H9 (cell line): Measurements from ENCODE around the gene NHLRC4. TPM values are rescaled to one million over a fixed set of nuclear protein-coding genes. Genes with fewer than 3 reads are reported as not detected.

Experiments used
- DNase-seq: peaks from one replicate; pipeline ENCODE4 v3.0.0-alpha.2; 2017
- H2AFZ ChIP-seq: one replicate; pipeline ENCODE4 v1.6.1; 2013; ENCODE audit warnings: mild to moderate bottlenecking, low read length, control low read depth, moderate library complexity
- H2AK5ac ChIP-seq: 2 replicates; pipeline ENCODE4 v1.6.1; 2013; ENCODE audit warnings: low read length, control low read depth, mixed read lengths; ENCODE audit not compliant: insufficient read length
- H2BK120ac ChIP-seq: one replicate; pipeline ENCODE4 v1.6.1; 2013; ENCODE audit warnings: low read depth, mild to moderate bottlenecking, low read length, control low read depth, inconsistent platforms; ENCODE audit not compliant: poor library complexity, severe bottlenecking
- H2BK12ac ChIP-seq: 2 replicates; pipeline ENCODE4 v1.6.1; 2013; ENCODE audit warnings: low read length, control low read depth, mixed read lengths, low read depth; ENCODE audit not compliant: insufficient read length
- H2BK15ac ChIP-seq: 2 replicates; pipeline ENCODE4 v1.6.1; 2013; ENCODE audit warnings: low read depth, low read length, control low read depth
- H2BK20ac ChIP-seq: one replicate; pipeline ENCODE4 v1.6.1; 2013; ENCODE audit warnings: low read depth, mild to moderate bottlenecking, low read length, control low read depth, inconsistent platforms; ENCODE audit not compliant: poor library complexity, severe bottlenecking
- H2BK5ac ChIP-seq: 2 replicates; pipeline ENCODE4 v1.6.1; 2013; ENCODE audit warnings: low read length, control low read depth, mixed read lengths; ENCODE audit not compliant: insufficient read length
- H3K14ac ChIP-seq: 2 replicates; pipeline ENCODE4 v1.6.1; 2013; ENCODE audit warnings: low read length, control low read depth; ENCODE audit not compliant: insufficient read depth
- H3K18ac ChIP-seq: 2 replicates; pipeline ENCODE4 v1.6.1; 2013; ENCODE audit warnings: low read depth, mild to moderate bottlenecking, mixed read lengths, low read length, control low read depth; ENCODE audit not compliant: insufficient read length
- H3K23ac ChIP-seq: 2 replicates; pipeline ENCODE4 v1.6.1; 2013; ENCODE audit warnings: low read length, control low read depth, mixed read lengths, low read depth; ENCODE audit not compliant: insufficient read length
- H3K23me2 ChIP-seq: 2 replicates; pipeline ENCODE4 v1.6.1; 2013; ENCODE audit warnings: low read depth, mild to moderate bottlenecking, mixed read lengths, low read length, control low read depth; ENCODE audit not compliant: insufficient read length, poor library complexity, severe bottlenecking
- H3K27ac ChIP-seq: 2 replicates; pipeline ENCODE4 v1.5.1; 2013; ENCODE audit warnings: low read length, control low read depth, mixed read lengths, low read depth; ENCODE audit not compliant: insufficient read length
- H3K27me3 ChIP-seq: 2 replicates; pipeline ENCODE4 v1.6.1; 2013; ENCODE audit warnings: low read length, control low read depth, inconsistent platforms; ENCODE audit not compliant: insufficient read depth
- H3K4ac ChIP-seq: 2 replicates; pipeline ENCODE4 v1.6.1; 2013; ENCODE audit warnings: low read depth, mild to moderate bottlenecking, control low read depth, inconsistent platforms, low read length, moderate library complexity
- H3K4me1 ChIP-seq: 2 replicates; pipeline ENCODE4 v1.6.1; 2013; ENCODE audit warnings: low read length, control low read depth, inconsistent platforms; ENCODE audit not compliant: insufficient read depth
- H3K4me2 ChIP-seq: 2 replicates; pipeline ENCODE4 v1.6.1; 2013; ENCODE audit warnings: low read length, control low read depth, mixed read lengths; ENCODE audit not compliant: insufficient read length, insufficient read depth
- H3K56ac ChIP-seq: 2 replicates; pipeline ENCODE4 v1.6.1; 2013; ENCODE audit warnings: low read depth, mild to moderate bottlenecking, mixed read lengths, low read length, control low read depth; ENCODE audit not compliant: insufficient read length
- H3K79me1 ChIP-seq: 2 replicates; pipeline ENCODE4 v1.6.1; 2013; ENCODE audit warnings: low read depth, mild to moderate bottlenecking, moderate library complexity, low read length, control low read depth, inconsistent platforms; ENCODE audit not compliant: insufficient read depth, poor library complexity, severe bottlenecking
- H3K79me2 ChIP-seq: 2 replicates; pipeline ENCODE4 v1.6.1; 2013; ENCODE audit warnings: low read length, control low read depth, inconsistent platforms; ENCODE audit not compliant: insufficient read depth
- H3K9ac ChIP-seq: 2 replicates; pipeline ENCODE4 v1.6.1; 2013; ENCODE audit warnings: low read length, control low read depth, mixed read lengths; ENCODE audit not compliant: insufficient read length; ENCODE audit errors: extremely low read depth
- H3K9me3 ChIP-seq: one replicate; pipeline ENCODE4 v1.6.1; 2013; ENCODE audit warnings: low read depth, low read length, inconsistent platforms; ENCODE audit not compliant: control insufficient read depth
- H3T11ph ChIP-seq: one replicate; pipeline ENCODE4 v1.6.1; 2013; ENCODE audit warnings: mild to moderate bottlenecking, low read length, control low read depth, inconsistent platforms
- H4K20me1 ChIP-seq: one replicate; pipeline ENCODE4 v1.6.1; 2013; ENCODE audit not compliant: control insufficient read depth, insufficient read length, insufficient read depth
- H4K5ac ChIP-seq: 2 replicates; pipeline ENCODE4 v1.6.1; 2013; ENCODE audit warnings: low read depth, mild to moderate bottlenecking, mixed read lengths, low read length, control low read depth; ENCODE audit not compliant: insufficient read length
- H4K8ac ChIP-seq: replicated peaks from 2 replicates; pipeline ENCODE4 v1.6.1; 2013; ENCODE audit warnings: low read length, control low read depth, mixed read lengths, low read depth; ENCODE audit not compliant: insufficient read length
- H4K91ac ChIP-seq: 2 replicates; pipeline ENCODE4 v1.6.1; 2013; ENCODE audit warnings: low read depth, mild to moderate bottlenecking, moderate library complexity, mixed read lengths, low read length, control low read depth; ENCODE audit not compliant: insufficient read length
- H3K27ac Mint-ChIP-seq, 3 experiments: 2 replicates in 2 of 3; 3 replicates in 1 of 3; pipeline ENCODE4 v1.8.0; 2020 to 2021; ENCODE audit warnings: mixed read lengths in 3 of 3, mild to moderate bottlenecking in 1 of 3, moderate library complexity in 1 of 3
- H3K27me3 Mint-ChIP-seq: 2 replicates; pipeline ENCODE4 v1.8.0; 2021; ENCODE audit warnings: low read depth, mild to moderate bottlenecking, moderate library complexity, mixed read lengths
- H3K36me3 Mint-ChIP-seq, 3 experiments: 2 replicates in 2 of 3; 3 replicates in 1 of 3; pipeline ENCODE4 v1.8.0; 2020 to 2021; ENCODE audit warnings: low read depth in 3 of 3, mixed read lengths in 3 of 3; ENCODE audit not compliant: insufficient read depth in 1 of 3
- H3K4me1 Mint-ChIP-seq, 2 experiments: 2 replicates each; pipeline ENCODE4 v1.8.0; 2020; ENCODE audit warnings: mixed read lengths in 2 of 2
- H3K4me3 Mint-ChIP-seq, 2 experiments: 2 replicates in 1 of 2; 3 replicates in 1 of 2; pipeline ENCODE4 v1.8.0; 2020 to 2021; ENCODE audit warnings: mild to moderate bottlenecking in 2 of 2, mixed read lengths in 2 of 2, moderate library complexity in 1 of 2
- H3K9me3 Mint-ChIP-seq, 2 experiments: 2 replicates in 1 of 2; 3 replicates in 1 of 2; pipeline ENCODE4 v1.8.0; 2020; ENCODE audit warnings: mild to moderate bottlenecking in 2 of 2, mixed read lengths in 2 of 2, moderate library complexity in 1 of 2
- WGBS: extraction: QIAGEN DNeasy Blood & Tissue Kit; methylation state at CpG from one replicate; pipeline ENCODE4 v1.1.7; 2013; ENCODE audit warnings: missing lambda C conversion rate, low lambda C conversion rate, mixed read lengths; ENCODE audit not compliant: insufficient read length; ENCODE audit errors: extremely low coverage; 5-methylcytosine and 5-hydroxymethylcytosine counted together
- total RNA-seq: library from RNA; stranded (reverse); gene quantifications from 2 replicates; pipeline ENCODE4 v1.2.1, GENCODE V29; 2021
- TF ChIP-seq, protein P1 (sequence below): fragments of 200-600 bp; sonication (generic); conservative IDR thresholded peaks from 3 replicates; pipeline ENCODE4 v1.8.0; 2021; ENCODE audit warnings: antibody characterized with exemption, mild to moderate bottlenecking

Gene NHLRC4
- total RNA-seq, 1 experiment from 2014 or later = 0.42 TPM

- Histone ChIP-seq H2BK20ac (no peak overlapping the region), H3K56ac (no peak overlapping the region), H3K79me1 (no peaks in the 10 kb centered on the region), H4K91ac (no peak overlapping the region), H4K20me1 (no peaks in the 10 kb centered on the region), H4K5ac (no peak overlapping the region), H3K14ac (no peak overlapping the region), H3K4me1 (no peaks in the 10 kb centered on the region; the same call in 1 of the 2 replicates), H2BK15ac (no peak overlapping the region), H3K23me2 (no peaks in the 10 kb centered on the region), H3K4ac (no peak overlapping the region), H4K8ac (no peak overlapping the region), H3K27ac (no peak overlapping the region), H3K79me2 (no peaks in the 10 kb centered on the region), H2AK5ac (no peak overlapping the region), H3K27me3 (no peaks in the 10 kb centered on the region; the same call in 1 of the 2 replicates), H2BK12ac (no peak overlapping the region), H3K9me3 (no peaks in the 10 kb centered on the region), H3T11ph (no peak overlapping the region), H2BK5ac (no peak overlapping the region), H3K18ac (no peak overlapping the region), H2BK120ac (no peak overlapping the region), H3K4me2 (no peak overlapping the region), H2AFZ (no peak overlapping the region), H3K9ac (no peak overlapping the region), H3K23ac (no peak overlapping the region)
- Mint-ChIP-seq H3K4me3 (no peak overlapping the region), H3K36me3 (peaks cover 0 to 4% (median 2%) of the 10 kb centered on the region in 3 experiments; a peak in 2 of 7 replicates), H3K27ac (no peak overlapping the region), H3K27me3 (peaks cover 11% of the 10 kb centered on the region), H3K9me3 (no peaks in the 10 kb centered on the region), H3K4me1 (peaks cover 7 to 18% of the 10 kb centered on the region in 2 experiments)
- no peak for DNase-seq
- no CpG with 5 or more reads among the region's 19 CpGs for WGBS
- TF ChIP-seq, protein P1, sequence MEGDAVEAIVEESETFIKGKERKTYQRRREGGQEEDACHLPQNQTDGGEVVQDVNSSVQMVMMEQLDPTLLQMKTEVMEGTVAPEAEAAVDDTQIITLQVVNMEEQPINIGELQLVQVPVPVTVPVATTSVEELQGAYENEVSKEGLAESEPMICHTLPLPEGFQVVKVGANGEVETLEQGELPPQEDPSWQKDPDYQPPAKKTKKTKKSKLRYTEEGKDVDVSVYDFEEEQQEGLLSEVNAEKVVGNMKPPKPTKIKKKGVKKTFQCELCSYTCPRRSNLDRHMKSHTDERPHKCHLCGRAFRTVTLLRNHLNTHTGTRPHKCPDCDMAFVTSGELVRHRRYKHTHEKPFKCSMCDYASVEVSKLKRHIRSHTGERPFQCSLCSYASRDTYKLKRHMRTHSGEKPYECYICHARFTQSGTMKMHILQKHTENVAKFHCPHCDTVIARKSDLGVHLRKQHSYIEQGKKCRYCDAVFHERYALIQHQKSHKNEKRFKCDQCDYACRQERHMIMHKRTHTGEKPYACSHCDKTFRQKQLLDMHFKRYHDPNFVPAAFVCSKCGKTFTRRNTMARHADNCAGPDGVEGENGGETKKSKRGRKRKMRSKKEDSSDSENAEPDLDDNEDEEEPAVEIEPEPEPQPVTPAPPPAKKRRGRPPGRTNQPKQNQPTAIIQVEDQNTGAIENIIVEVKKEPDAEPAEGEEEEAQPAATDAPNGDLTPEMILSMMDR = no peak
Measured at GRCh38 chr16:580946-581498, 14.2 kb downstream of the NHLRC4 start.
